H1 (cell line): ENCODE results near the gene CIC. TPM values are rescaled to one million over a fixed set of nuclear protein-coding genes. Genes with fewer than 3 reads are reported as not detected.

Experiments used
- KDM1A ChIP-seq: fragments of 200-600, 300-600 bp; sonication (generic); IDR thresholded peaks from 2 replicates; pipeline ENCODE4 v1.7.1; 2016; ENCODE audit warnings: mild to moderate bottlenecking, low read length, borderline replicate concordance
- SRF ChIP-seq: IDR thresholded peaks from 2 replicates; pipeline ENCODE4 v1.6.1; 2011; ENCODE audit warnings: mild to moderate bottlenecking, low read depth, low read length, moderate library complexity
- TEAD4 ChIP-seq: IDR thresholded peaks from 2 replicates; pipeline ENCODE4 v1.6.1; 2012; ENCODE audit warnings: low read depth, low read length, inconsistent platforms, mixed read lengths
- ZNF274 ChIP-seq: IDR thresholded peaks from 2 replicates; pipeline ENCODE4 v1.7.0; 2012; ENCODE audit warnings: low read length, borderline replicate concordance; ENCODE audit errors: extremely low read depth
- polyA plus RNA-seq, 7 experiments: library from polyadenylated mRNA; depleted of rRNA in 3 of 7; stranded (reverse) in 5 of 7; unstranded in 2 of 7; fragments of >200 nt in 5 of 7; fragments of 200-250 nt in 2 of 7; gene quantifications; 1 replicate in 5 of 7; 2 replicates in 1 of 7; 4 replicates in 1 of 7; pipeline versions ENCODE4 v1.2.1 to v1.2.3, GENCODE V29; 2011 to 2013; ENCODE audit warnings: missing spikeins in 2 of 7, mixed read lengths in 2 of 7
- total RNA-seq: library from RNA; stranded (reverse); fragmentation: NEBNext Ultra II Directional; extraction: Animal tissue kit (Norgen Biotek cat#: 25700); gene quantifications from 2 replicates; pipeline ENCODE4 v1.2.1, GENCODE V29; 2021
- TF ChIP-seq, protein P1 (sequence below): IDR thresholded peaks from 2 replicates; pipeline ENCODE4 v1.6.1; 2011; ENCODE audit warnings: low read depth, mild to moderate bottlenecking, low read length; ENCODE audit not compliant: insufficient read depth

CIC gene
- total and polyA plus RNA-seq, 2 of the 8 experiments (the other 6 are each of a cell fraction or from before 2014, with no cell fraction given), result 13.2 to 43.6 TPM

DNA sequence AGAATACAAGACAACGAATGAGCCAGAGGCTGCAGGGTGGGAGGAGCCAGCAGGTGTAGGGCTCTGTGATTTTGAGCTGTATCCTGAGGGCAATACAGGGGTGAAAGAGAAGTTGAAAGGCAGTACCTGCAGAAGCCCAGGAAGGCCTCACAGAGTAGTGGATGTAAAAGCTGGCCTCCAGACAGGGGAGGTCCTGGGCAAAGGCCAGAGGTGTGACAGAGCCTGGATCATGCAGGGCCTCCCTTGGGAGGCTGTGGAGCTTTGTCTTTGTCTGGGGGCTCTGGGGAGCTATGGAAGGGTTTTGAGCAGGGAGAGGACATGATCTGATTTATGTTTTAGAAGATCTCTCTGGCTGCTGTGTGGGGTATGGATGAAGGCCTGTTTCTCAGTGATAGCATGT, 59.1 kb downstream of the CIC start (continued):
- TF ChIP-seq ZNF274 (no peak), TEAD4 (no peak), SRF (no peak), KDM1A (no peak)
- TF ChIP-seq, protein P1, sequence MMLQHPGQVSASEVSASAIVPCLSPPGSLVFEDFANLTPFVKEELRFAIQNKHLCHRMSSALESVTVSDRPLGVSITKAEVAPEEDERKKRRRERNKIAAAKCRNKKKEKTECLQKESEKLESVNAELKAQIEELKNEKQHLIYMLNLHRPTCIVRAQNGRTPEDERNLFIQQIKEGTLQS, result no peak
- TF ChIP-seq, all 59 proteins: peak for 0
